NCI-H2227 treated with DMSO at 0.1 percent for 48 hours (cell line): ENCODE measurements around the gene DCLRE1C.
"Not testable (repeated sequence)": the region's sequence is repeated elsewhere in the genome, so short reads cannot be mapped to it uniquely, and the experiment has no call there.

ENCODE experiments used
- DNase-seq: peaks from one replicate; lab custom pipeline; 2025; lab: John Stamatoyannopoulos, UW

The DCLRE1C gene

DNA sequence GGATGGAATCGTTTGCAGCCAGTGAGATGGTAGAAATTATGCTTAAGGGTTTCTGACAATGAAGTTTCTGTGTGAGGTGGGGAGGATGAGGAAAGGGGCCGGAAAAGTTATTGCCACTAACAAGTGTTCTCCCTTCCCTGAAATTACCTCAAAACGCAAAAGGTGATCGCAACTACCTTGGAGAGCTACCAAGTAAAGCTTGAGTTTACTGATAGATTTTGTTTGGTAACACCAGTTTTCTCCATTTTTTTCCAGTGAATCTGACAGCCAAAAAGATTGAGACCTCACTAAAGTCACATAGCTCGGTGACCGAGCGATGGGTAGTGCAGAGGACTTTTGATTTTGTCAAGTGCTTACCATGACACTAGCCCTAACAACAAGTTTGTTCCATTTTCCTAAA, 73.7 kb downstream of the DCLRE1C start:
- no peak for DNase-seq

DNA sequence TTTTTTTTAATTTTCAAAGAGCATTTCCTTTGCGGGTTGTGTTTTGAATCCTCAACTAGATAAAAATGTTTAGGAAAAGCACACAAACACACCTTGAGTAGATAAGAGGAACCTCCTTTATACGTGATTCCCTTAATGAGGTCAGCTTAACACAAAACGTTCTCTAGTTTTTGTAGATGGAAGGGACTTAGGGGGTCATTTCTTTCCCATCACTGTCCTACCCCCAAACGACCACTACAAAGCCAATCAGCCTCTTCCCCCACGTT, 74.0 kb downstream of the DCLRE1C start:
- no peak for DNase-seq

DNA sequence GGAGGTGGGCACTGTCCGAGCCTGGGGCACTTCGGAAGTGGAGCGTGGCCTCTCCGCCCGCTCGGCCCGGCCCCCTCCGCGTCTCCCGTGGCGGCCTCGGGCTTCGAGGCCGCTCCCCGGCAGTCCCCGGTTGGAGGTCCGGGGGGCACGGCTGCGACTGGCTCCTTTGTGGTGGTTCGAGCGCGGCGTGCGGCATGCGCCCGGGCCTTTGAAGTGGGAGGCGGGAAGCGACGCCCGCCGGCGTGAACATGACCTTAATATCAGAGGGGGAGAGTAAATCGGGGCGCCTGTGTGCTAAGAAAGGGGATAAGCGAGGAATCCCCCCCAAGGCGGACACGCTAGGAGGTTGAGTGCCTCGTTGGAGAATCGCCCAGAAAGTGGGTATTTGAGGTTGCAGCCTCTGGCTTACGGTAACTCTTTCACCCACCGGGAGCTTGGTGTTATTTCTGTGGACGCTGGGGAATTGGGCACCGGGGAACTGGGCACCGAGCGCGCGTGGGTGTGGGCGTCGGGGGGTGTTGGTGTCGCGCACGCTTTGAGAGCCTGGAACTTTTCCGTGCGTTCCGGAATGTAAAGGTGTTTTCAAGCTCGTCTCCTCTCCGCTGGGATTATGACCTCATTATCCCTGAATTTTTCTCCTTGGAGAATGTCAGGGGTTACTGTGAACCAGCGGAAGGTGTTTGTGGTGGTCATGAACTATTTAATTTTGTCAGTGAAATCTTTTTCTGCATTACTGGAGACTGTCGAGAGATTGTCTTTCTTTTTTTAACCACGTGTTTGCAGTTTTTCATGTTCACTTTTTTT, 74.6 kb downstream of the DCLRE1C start:
- no peak for DNase-seq

DNA sequence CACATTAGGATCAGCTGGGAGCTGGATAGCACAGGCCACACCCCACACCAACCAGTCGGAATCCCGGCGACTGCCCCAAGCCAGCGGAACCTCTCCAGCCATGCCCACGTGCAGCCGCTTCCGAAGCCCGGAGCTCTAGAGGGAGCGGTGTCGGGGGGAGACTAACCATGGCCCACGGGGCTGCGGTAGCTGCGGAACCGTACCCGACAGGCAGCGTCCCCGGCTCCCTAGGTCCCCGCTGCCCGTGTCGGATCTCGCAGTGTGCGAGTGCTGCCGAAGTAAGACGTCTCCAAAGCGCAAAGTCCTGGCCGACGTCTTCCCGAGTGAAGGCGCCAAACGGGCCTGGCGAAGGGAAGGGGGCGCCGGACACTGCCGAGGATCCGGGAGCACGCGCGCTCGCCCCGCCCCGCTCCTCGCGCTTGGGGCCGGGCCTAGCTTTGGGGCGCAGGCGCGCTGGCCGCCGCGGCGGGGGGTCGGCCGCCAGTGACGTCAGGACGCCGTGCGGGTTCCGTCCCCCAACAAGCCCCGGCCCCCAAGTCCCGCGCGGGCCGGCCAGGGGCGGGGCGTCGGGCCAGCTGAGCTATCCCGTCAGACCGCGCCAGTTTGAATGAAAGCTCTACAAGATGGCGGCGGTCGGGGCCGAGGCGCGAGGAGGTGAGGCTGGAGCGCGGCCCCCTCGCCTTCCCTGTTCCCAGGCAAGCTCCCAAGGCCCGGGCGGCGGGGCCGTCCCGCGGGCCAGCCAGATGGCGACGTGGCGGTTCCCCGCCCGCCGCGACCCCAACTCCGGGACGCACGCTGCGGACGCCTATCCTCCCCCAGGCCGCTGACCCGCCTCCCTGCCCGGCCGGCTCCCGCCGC, 75.4 kb downstream of the DCLRE1C start, which contains the start of gene SUV39H2:
Gene SUV39H2 (plus strand): TSS at position 601 of the 858 bp plus-strand sequence. CDS start 23 bp downstream, at position 624.
- peak; percentile 84 for DNase-seq

DNA sequence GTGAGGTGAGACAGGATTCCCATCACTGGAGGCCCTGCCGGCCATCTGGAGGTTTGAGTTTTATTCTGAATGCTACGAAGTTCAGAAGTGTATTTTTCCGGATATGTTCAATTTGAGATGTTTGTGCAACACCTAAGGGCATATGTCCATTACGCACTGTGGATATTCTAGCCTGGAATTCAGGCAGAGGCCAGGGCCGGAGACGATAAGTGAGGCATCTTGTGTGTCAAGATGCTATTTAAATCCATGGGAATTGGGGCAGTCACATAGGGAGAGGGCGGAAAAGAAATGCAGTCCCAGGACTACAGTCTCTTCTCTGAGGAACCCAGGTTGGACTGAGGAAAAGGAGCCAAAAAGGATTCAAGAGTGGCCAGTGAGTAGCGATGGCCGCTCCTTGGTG, 77.1 kb downstream of the DCLRE1C start:
- DNase-seq: no peak

DNA sequence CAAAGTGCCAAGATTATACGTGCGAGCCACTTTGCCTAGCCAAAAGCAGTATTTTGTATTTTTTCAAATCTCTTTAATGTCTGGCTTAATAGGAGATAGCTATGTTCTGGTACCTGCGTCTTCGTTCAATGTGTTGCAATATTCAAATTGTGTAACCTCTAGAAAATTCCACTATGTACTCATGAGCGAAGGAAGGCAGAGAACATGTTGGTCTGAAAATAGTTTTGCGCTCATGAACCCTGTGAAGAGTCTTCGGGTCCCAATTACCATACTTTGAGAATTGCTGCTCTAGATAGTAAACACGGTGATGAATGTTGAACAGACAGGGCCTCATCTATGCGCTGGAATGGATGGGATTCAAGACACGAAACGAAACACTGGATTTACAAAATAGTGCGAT, 78.0 kb downstream of the DCLRE1C start:
- no peak for DNase-seq

DNA sequence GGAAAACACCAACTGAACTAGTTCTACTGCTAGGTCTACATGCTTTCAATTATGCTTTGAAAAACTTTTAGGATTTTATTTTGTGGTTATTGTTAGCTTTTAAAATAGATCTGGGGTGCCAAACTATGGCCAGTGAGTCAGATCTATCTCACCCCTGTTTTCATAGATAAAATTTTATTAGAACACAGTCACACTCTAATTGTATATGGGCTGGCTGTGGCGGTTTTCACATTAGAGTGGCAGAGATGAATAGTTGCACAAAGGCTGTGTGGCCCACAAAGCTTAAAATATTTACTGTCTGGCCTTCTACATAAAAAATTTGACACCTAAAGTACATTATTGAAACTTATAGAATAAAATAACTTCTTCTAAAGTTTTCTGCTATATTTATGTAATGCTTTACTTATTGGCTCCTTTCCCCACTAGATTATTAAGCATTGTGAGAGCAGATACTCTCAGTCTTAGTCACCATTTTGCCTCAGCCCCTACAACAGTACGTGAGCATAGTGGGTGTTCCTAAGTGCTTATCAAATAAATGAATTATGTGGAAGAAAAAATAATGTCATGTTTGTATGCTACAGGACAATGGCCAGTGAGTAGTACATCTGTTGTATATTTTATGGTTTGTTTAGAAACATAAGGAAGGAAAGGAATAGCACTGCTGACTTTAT, 80.7 kb downstream of the DCLRE1C start:
- DNase-seq: no peak

DNA sequence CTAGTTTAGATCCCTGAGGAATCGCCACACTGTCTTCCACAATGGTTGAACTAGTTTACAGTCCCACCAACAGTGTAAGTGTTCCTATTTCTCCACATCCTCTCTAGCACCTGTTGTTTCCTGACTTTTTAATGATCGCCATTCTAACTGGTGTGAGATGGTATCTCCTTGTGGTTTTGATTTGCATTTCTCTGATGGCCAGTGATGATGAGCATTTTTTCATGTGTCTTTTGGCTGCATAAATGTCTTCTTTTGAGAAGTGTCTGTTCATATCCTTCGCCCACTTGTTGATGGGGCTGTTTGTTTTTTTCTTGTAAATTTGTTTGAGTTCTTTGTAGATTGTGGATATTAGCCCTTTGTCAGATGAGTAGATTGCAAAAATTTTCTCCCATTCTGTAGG, 89.0 kb downstream of the DCLRE1C start:
- not testable (repeated sequence) for DNase-seq

DNA sequence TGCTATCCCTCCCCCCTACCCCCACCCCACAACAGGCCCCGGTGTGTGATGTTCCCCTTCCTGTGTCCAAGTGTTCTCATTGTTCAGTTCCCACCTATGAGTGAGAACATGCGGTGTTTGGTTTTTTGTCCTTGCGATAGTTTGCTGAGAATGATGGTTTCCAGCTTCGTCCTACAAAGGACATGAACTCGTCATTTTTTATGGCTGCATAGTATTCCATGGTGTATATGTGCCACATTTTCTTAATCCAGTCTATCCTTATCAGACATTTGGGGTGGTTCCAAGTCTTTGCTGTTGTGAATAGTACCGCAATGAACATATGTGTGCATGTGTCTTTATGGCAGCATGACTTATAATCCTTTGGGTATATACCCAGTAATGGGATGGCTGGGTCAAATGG, 89.4 kb downstream of the DCLRE1C start:
- DNase-seq: not testable (repeated sequence)

DNA sequence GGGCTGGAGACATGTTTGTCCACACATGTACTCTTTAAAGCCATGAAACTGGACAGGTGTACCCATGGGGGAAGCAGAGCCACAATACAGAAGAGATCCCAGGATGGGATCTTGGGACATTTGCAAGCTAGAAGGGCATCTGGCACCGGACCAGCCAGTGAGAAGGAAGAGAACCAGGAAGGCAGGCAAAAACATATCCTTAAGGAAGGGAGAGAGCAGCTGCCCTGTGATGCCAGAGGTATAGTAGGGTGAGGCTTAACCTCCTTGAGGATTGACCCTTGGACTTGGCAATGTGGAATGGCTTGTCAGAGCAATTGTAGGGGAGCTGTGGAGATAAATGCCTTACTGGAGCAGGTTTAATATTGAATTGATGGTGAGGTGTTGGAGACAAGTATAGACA, 93.1 kb downstream of the DCLRE1C start:
- no peak for DNase-seq

DNA sequence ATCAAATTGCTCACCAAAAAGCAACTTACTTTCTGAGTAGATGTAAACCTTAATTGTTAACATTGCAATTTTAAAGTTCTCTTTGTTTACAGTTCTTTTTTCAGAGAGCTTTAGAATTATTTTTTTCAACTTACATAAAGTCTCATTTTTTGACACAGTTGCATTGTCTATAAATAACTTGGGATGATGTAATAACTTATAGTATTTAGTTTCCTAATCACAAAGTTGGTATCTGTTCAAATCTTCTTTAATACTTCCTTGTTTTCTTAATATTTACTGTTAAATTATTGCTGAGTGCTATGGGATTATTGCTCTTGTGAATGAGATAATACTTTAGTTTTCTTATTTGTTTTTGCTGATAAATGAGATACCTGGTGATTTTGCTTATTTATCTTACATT, 94.1 kb downstream of the DCLRE1C start:
- DNase-seq: no peak

DNA sequence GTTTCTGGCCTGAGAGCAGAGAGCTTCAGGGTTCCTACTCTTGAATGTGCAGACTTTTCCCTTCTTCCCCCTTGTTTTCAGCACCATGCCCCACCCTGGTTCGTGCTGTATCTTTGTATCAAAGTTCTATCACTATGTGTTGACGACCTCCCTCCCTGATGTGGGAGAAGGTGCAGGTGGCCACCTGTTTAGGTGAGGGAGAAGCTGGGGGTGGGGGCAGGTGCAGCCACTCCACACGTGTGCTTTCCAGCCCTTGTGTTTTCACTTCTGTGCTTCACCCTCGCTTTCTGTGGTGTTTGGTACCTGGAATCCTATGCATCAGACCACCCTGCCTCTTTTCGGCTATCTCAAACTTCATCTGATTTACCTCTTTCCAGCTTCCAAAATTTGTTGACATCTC, 94.9 kb downstream of the DCLRE1C start:
- DNase-seq: no peak

DNA sequence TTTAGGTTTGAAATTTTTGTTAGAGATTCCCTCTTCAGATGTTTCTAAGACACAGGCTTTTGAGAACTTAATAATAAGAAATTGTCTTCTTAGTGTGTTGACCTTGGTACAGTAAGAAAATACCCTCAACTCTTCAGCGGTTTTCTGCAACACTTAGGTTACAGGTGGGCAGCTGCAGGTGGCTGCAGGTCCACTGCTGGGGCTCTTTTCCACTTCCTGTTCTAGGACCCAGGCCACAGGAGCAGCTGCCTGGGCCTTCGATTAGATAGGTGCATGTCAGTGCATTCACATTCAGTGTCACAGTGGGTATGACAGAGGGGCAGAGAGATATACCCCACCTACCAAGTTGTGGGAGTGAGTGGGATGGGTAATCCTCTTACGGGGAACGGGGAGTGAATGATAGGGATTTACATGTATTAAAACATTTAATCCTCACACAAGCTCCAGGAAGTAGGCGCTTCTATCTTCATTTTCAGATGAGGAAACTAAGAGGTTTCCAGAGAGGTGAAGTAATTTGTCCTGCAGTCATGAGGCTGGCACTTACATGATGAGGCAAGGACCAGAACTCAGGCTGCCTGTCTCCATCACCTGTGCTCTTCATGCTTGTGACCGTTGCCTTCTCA, 95.4 kb downstream of the DCLRE1C start:
- no peak for DNase-seq

DNA sequence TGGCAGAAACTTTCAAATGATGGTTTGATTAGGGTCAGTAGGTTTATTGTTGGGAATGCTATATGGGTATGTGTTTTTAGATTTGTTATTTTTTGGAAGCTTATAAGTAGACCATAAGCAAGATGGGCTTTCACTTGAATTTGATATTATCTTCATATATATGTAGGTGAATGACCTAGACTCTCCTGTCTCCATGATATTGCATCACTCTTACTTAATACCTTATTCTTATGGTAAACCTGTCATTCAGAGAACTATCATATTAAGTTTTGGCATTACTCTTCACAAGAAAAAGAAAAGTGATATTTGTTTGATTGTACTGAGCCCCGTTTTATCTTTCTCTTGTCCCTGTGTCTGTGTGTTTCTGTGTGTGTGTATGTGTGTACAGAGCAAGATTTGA, 98.4 kb downstream of the DCLRE1C start:
- DNase-seq: no peak

DNA sequence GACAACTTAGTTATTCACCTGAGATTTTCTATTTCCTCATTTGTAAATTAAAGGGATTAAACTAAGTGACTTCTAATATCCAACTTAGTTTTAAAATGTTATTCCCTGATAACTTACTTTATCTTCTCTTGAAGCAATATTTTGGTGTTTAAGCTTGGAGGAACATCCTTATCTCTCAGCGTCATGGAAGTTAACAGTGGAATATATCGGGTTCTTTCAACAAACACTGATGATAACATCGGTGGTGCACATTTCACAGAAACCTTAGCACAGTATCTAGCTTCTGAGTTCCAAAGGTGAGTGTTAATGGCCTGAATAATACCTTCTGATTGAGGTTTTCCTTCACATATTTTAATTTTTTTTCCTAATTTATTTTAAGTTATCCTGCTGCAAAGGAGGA, 101.7 kb downstream of the DCLRE1C start:
- DNase-seq: no peak
